Activated T-cell treated with anti-CD3 and anti-CD28 coated beads, Interleukin-2, amount 50 U/mL, for 72 hours (primary cell): Measurements from ENCODE around the gene SH3BP2. TPM values are rescaled to one million over a fixed set of nuclear protein-coding genes. Genes with fewer than 3 reads are reported as not detected.

Experiments
- ATAC-seq, 2 donors: fragments of 150-1000 bp; cut with Tn5 transposase; replicated peaks in 1 of 2; 2 replicates each; pipeline ENCODE4 v1.10.0; 2021; ENCODE audit warnings: moderate library complexity in 2 of 2, mild to moderate bottlenecking in 1 of 2
- DNase-seq, 2 donors: peaks; one replicate each; pipeline ENCODE4 v3.0.0; 2021 to 2022; ENCODE audit warnings: mixed read lengths in 1 of 2
- H3K27ac Mint-ChIP-seq: one replicate; pipeline ENCODE4 v1.8.0; 2022; ENCODE audit warnings: mild to moderate bottlenecking, moderate library complexity, mixed read lengths
- H3K27me3 Mint-ChIP-seq: one replicate; pipeline ENCODE4 v1.8.0; 2022; ENCODE audit warnings: low read depth, mixed read lengths
- H3K36me3 Mint-ChIP-seq, 2 donors: one replicate each; pipeline ENCODE4 v1.8.0; 2022; ENCODE audit warnings: mixed read lengths in 2 of 2, mild to moderate bottlenecking in 1 of 2; ENCODE audit not compliant: insufficient read depth in 2 of 2
- H3K4me1 Mint-ChIP-seq: one replicate; pipeline ENCODE4 v1.8.0; 2022; ENCODE audit warnings: low read depth, mixed read lengths
- H3K4me3 Mint-ChIP-seq, 2 donors: one replicate each; pipeline ENCODE4 v1.8.0; 2022; ENCODE audit warnings: mild to moderate bottlenecking in 2 of 2, mixed read lengths in 2 of 2, moderate library complexity in 2 of 2
- H3K9me3 Mint-ChIP-seq, 2 donors: one replicate each; pipeline ENCODE4 v1.8.0; 2022; ENCODE audit warnings: mixed read lengths in 2 of 2
- total RNA-seq, 2 donors: library from RNA; stranded (reverse); gene quantifications; one replicate each; pipeline ENCODE4 v1.2.3, GENCODE V29; 2022

The SH3BP2 gene
- total RNA-seq, 2 donors from 2014 or later = 60.7 to 65.6 TPM

DNA sequence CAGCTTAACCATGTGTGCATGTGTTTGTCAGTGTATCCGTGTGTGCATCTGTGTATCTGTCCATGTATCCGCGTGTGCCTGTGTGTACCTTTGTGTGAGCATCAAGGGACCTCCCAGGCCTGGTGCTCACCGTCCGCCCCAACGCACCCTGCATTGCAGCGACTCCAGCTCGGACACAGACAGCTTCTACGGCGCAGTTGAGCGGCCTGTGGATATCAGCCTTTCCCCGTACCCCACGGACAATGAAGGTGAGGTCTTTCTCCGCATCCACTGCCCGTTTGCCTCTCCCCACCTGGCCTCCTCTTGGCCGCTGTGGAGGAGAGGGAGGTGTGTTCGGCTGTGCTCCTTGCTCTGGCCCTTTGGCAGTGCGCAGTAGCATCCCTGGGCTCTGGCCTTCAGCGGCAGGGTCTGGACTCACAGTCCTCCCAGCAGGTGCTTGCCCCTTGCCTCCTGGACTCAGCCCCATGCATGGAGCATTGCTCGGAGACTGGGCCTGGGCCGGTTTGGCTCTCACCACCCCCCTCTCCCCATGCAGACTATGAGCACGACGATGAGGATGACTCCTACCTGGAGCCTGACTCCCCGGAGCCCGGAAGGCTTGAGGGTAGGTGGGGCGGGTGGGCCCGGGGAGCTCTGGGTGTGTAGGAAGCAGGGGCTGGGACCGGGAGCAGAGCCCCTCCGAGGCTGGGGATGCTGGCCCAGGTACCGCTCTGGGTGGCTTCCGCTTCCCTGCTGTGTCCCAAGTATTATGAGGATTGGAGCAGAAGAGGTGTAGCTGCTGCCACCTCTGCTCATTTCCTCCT is 34.4 kb downstream of the SH3BP2 start:
- ATAC-seq = no peak
- Mint-ChIP-seq H3K4me3 (no peak overlapping the region), H3K36me3 (peaks cover 15 to 21% of the 10 kb centered on the region in 2 donors), H3K27me3 (no peaks in the 10 kb centered on the region), H3K9me3 (peaks cover 0 to 6% of the 10 kb centered on the region in 2 donors), H3K4me1 (no peaks in the 10 kb centered on the region), H3K27ac (no peak overlapping the region)
- no peak for DNase-seq

DNA sequence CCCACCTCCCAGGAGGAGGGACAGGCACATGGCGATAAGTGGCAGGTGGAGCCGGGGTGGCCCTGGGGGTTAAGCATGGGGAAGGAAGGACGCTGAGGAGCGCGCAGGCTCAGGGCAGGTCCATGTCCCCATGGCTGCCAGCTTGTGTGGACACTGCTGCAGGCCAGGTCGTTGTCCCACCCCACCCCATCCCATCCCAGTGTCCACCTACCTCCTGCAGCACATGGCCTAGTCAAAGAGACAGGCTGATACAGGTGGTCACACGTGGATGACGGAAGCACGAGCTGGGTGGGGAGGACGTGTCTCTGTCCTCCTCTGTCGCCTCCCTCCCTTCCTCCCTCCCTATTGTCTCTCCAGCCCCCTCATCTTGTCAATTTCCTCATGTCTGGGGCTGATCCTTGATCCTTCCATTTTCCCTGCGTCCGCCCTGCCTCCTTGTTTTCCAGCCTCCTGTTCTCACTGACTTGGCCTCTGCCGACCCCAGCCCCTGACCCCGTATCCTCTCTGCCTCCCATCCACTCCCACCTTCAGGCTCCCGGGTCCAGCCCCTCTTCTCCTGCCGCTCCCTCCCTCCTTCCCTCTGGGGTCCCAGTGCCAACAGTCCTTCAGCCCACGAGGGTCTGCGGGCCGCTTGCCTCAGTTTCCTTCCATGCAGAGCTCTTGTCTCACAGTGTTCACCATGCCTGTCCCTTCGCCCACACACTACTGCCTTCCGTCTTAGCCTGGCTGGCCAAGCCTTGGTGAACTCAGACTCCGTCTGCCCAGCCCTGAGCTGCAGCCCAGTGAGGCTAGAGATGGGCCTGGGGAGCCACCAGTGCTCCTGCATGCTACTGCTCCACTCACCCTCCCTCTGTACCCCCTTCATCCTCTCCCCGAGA is 35.2 kb downstream of the SH3BP2 start:
- Mint-ChIP-seq H3K4me3 (no peak overlapping the region), H3K27ac (no peak overlapping the region)
- no peak for DNase-seq

DNA sequence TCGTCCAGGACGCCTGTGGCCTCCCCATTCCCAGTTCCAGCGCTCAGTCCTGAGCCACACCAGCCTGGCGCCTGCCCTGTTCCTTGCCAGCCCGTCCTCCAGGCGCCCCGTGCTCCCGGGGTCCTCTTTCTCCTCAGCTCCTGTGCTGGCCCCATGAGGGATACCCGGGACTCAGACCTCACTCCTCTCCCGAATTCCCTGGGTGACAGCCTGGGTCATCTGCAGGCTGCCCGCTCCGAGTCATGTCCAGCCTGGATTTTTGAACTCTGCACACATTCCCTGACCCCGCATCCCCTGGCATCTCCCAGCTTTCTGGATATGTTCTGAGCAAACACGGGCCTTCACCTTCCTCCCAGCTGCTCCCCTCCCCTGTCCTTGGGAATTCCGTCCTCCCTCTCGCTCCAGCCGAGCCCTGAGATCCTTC is 35.9 kb downstream of the SH3BP2 start:
- H3K27me3 Mint-ChIP-seq = no peaks in the 10 kb centered on the region
- H3K9me3 Mint-ChIP-seq = peaks cover 0 to 6% of the 10 kb centered on the region in 2 donors
- peaks cover 15 to 21% of the 10 kb centered on the region in 2 donors for H3K36me3 Mint-ChIP-seq
- no peak for DNase-seq
- H3K4me1 Mint-ChIP-seq = no peaks in the 10 kb centered on the region
- H3K27ac Mint-ChIP-seq = no peak overlapping the region
- no peak overlapping the region for H3K4me3 Mint-ChIP-seq
- no peak for ATAC-seq

More for the DNA sequence above, 35.2 kb downstream of the SH3BP2 start:
- peaks cover 0 to 6% of the 10 kb centered on the region in 2 donors for H3K9me3 Mint-ChIP-seq
- H3K36me3 Mint-ChIP-seq = peaks cover 15 to 21% of the 10 kb centered on the region in 2 donors
- H3K27me3 Mint-ChIP-seq = no peaks in the 10 kb centered on the region
- ATAC-seq = no peak
- H3K4me1 Mint-ChIP-seq = no peaks in the 10 kb centered on the region

DNA sequence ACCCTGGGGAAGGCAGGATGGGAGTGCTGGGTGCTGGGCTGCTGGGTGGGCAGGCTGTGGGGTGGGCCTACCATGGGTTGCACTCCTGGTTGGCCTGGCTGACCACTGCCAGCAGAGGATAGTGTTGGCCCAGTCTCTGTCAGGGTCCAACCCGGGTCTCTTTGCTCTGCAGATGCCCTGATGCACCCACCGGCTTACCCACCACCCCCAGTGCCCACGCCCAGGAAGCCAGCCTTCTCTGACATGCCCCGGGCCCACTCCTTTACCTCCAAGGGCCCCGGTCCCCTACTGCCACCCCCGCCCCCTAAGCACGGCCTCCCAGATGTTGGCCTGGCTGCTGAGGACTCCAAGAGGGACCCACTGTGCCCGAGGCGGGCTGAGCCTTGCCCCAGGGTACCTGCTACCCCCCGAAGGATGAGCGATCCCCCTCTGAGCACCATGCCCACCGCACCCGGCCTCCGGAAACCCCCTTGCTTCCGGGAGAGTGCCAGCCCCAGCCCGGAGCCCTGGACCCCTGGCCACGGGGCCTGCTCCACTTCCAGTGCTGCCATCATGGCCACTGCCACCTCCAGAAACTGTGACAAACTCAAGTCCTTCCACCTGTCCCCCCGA is 36.5 kb downstream of the SH3BP2 start:
- ATAC-seq = no peak
- Mint-ChIP-seq H3K27me3 (no peaks in the 10 kb centered on the region), H3K9me3 (peaks cover 0 to 6% of the 10 kb centered on the region in 2 donors), H3K4me3 (no peak overlapping the region), H3K27ac (no peak overlapping the region), H3K4me1 (no peaks in the 10 kb centered on the region), H3K36me3 (peaks cover 15 to 20% of the 10 kb centered on the region in 2 donors)
- DNase-seq = no peak

DNA sequence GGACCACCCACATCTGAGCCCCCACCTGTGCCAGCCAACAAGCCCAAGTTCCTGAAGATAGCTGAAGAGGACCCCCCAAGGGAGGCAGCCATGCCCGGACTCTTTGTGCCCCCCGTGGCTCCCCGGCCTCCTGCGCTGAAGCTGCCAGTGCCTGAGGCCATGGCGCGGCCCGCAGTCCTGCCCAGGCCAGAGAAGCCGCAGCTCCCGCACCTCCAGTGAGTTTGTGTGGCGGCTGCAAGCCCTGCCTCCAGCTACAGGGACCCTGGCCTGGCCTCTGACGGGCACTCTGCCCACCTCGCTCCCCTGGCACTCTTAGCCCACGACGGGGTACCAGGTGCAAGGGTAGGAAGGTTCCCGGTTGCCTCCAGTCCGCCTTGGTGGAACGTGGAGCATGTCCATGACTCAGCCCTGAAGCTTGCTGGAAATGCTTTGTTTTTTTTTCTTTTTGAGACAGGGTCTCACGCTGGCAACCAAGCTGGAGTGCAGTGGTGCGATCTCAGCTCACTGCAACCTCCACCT is 37.1 kb downstream of the SH3BP2 start:
- DNase-seq (no peak), ATAC-seq (no peak)
- Mint-ChIP-seq H3K36me3 (peaks cover 15 to 16% of the 10 kb centered on the region in 2 donors), H3K9me3 (peaks cover 0 to 6% of the 10 kb centered on the region in 2 donors), H3K27ac (no peak overlapping the region), H3K4me1 (peaks cover 3% of the 10 kb centered on the region), H3K4me3 (no peak overlapping the region), H3K27me3 (no peaks in the 10 kb centered on the region)

DNA sequence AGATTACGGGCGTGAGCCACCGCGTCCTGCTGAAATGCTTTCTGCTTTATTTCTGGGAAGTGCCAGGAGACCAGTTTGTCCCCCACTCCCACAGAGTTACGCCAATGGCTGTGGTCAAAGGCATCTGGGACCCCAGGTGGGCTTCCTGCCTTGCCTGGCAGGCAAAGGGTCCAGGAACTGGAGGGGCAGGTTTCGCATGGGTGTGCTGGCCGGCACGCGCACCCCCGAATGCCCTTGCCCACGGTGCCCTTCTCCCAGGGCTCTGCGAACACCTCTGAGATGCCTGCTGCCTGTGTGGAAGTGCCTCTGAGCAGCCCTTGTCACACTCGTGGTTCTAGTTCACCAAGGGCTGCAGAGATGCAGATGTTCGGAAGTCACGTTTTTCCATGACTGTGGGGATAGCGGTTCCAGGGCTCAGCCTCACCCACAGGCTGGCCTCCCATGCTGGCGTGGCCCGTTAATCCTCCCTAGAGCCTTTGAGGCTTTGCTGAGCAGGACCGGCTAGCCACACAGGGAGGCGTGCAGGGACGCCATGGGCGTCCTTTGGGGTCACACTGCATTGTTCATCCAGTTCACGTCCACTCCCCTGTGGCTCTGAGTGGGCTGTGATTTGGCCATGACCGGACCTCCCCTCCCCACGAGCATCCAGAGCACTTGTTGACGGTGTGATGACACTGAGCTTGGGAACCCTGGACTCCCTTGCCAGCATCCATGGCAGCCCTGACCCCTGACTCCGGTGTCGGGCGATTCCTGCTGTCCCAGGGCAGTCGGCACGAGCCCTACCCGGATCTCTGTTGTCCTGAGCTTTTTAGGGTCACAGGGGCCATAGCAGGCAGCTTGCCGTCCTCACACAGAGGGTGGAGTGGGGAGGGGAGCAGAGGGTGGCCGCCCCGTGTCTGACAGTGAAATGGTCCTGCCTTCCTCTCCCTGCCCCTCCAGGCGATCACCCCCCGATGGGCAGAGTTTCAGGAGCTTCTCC is 38.0 kb downstream of the SH3BP2 start:
- DNase-seq = no peak
- ATAC-seq = no peak
- peaks cover 9 to 11% of the 10 kb centered on the region in 2 donors for H3K36me3 Mint-ChIP-seq
- H3K27ac Mint-ChIP-seq = no peak overlapping the region
- H3K27me3 Mint-ChIP-seq = no peaks in the 10 kb centered on the region
- no peak overlapping the region for H3K4me3 Mint-ChIP-seq
- H3K4me1 Mint-ChIP-seq = peaks cover 12% of the 10 kb centered on the region
- peaks cover 0 to 3% of the 10 kb centered on the region in 2 donors for H3K9me3 Mint-ChIP-seq

DNA sequence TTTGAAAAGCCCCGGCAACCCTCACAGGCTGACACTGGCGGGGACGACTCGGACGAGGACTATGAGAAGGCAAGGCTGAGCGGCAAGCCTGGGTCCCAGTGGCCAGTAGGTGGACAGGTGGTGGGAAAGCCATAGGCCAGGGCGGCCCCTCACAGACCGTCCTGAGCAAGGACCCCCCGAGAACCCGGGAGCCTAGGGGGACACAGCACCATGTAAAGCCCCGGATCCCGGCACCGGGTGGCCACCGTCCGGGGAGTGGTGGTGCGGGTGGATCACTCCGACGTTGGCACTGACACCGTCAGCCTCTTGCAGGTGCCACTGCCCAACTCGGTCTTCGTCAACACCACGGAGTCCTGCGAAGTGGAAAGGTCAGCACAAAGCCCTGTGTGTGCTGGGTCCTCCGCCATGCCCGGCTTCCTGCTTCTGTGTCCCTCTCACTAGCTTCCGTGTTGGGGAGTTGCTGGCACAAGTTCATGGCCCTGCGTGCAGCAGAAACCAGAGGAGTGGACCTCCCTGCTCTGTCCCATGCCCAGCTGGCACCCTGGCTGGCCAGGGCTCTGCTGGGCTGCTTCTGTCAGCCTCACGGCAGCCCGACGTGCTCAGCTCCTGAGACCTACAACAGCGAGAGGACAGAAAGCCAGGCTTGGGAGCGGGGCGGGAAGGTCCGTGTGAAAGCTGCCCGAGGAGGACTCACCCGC is 38.9 kb downstream of the SH3BP2 start:
- H3K4me3 Mint-ChIP-seq = no peak overlapping the region
- H3K36me3 Mint-ChIP-seq = peaks cover 5 to 6% of the 10 kb centered on the region in 2 donors
- peaks cover 14% of the 10 kb centered on the region for H3K4me1 Mint-ChIP-seq
- no peaks in the 10 kb centered on the region for H3K9me3 Mint-ChIP-seq
- H3K27ac Mint-ChIP-seq = no peak overlapping the region
- no peak for DNase-seq
- no peaks in the 10 kb centered on the region for H3K27me3 Mint-ChIP-seq
- no peak for ATAC-seq

DNA sequence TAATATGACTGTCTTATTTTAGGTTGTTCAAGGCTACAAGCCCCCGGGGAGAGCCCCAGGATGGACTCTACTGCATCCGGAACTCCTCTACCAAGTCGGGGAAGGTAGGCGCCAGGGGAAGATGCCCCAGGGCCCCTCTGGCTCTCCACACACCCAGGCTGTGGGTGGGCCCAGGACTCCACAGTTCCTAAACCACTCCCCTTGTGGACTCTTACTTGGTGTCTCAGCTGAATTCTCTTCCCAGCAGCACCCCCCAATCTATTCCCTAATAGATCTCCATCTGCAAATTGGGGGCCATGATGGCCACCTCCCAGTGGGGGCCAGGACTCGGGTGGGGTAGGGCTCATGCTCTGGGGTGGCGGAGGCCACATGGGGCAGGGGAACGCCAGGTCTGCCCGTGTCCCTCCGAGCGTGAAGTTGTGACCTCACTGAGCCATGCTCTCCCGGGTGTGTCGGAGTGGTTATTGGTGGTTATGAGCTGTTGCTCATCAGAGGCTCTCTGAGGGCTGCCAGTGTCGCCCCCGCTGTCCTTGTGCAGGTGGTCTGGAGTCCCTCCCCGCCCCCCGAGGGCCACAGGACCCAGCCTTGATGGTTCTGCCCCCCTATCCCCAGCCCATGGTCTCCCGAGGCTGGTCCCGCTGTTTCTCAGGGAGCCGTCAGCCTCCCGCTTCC is 39.6 kb downstream of the SH3BP2 start:
- DNase-seq = no peak
- Mint-ChIP-seq H3K36me3 (peaks cover 3 to 5% of the 10 kb centered on the region in 2 donors), H3K27me3 (no peaks in the 10 kb centered on the region), H3K4me1 (peaks cover 20% of the 10 kb centered on the region), H3K27ac (no peak overlapping the region), H3K9me3 (no peaks in the 10 kb centered on the region), H3K4me3 (no peak overlapping the region)
- no peak for ATAC-seq

DNA sequence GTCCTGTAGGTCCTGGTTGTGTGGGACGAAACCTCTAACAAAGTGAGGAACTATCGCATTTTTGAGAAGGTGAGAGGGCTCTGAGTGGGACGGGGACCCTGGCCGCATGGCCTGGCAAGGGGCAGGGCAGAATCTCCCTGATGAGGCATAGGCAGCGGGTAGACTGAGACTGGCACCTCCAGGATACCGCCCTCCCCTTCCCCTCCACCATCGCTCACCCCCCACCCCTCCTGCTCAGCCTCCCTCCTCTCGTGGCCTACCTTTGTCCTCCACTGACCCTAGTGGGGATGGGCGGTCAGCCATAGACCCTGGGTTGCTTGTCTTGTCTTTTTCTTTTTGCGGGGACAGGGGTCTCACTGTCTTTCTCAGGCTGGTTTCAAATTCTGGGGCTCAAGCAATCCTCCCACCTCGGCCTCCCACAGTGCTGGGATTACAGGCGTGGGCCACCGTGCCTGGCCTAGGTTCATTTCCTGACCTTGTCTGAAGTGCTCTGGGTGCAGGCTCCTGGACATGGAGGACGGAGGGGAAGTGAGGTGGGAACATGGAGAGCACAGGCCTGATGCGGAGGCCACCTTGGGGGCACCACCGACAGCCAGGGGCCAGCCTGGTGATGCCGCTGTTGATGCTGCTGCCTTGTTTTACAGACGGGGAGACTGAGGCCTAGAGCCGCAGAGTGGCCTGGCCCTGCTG is 40.2 kb downstream of the SH3BP2 start:
- Mint-ChIP-seq H3K36me3 (peaks cover 2 to 5% of the 10 kb centered on the region in 2 donors), H3K4me1 (peaks cover 27% of the 10 kb centered on the region), H3K9me3 (no peaks in the 10 kb centered on the region), H3K27ac (peak overlapping the region; percentile 42), H3K27me3 (no peaks in the 10 kb centered on the region), H3K4me3 (no peak overlapping the region)
- ATAC-seq (no peak), DNase-seq (no peak)

DNA sequence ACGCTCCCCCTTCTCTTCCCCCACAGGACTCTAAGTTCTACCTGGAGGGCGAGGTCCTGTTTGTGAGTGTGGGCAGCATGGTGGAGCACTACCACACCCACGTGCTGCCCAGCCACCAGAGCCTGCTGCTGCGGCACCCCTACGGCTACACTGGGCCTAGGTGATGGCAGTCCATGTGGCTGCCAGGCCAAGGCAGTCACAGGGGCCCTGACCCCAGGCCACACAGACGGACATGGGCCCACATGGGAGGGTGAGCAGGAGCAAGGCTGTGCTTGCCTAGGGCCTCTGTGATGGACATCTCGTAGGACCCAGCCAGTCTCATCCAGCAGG is 40.8 kb downstream of the SH3BP2 start:
- no peaks in the 10 kb centered on the region for H3K9me3 Mint-ChIP-seq
- H3K4me1 Mint-ChIP-seq = peaks cover 32% of the 10 kb centered on the region
- ATAC-seq (no peak), DNase-seq (no peak)
- peak overlapping the region; percentile 42 for H3K27ac Mint-ChIP-seq
- H3K4me3 Mint-ChIP-seq = no peak overlapping the region
- H3K27me3 Mint-ChIP-seq = no peaks in the 10 kb centered on the region
- peaks cover 1% of the 10 kb centered on the region in 2 donors for H3K36me3 Mint-ChIP-seq
